Embryonic facial prominence (tissue), 1 donor: ENCODE measurements around the gene SPATS2L.

Experiments used
- DNase-seq: peaks from one replicate; pipeline ENCODE4 v3.0.0-alpha.2; 2016; ENCODE audit errors: extremely low spot score

The SPATS2L gene

GRCh38 chr2:200297100-200297499 is 9.4 kb upstream of the SPATS2L start:
- no peak for DNase-seq

- DNase-seq = no peak
Measured at GRCh38 chr2:200297989-200298388, 8.5 kb upstream of the SPATS2L start.

GRCh38 chr2:200298816-200299215 is 7.7 kb upstream of the SPATS2L start:
- DNase-seq = no peak

GRCh38 chr2:200300065-200300464 is 6.4 kb upstream of the SPATS2L start:
- DNase-seq = no peak

DNA sequence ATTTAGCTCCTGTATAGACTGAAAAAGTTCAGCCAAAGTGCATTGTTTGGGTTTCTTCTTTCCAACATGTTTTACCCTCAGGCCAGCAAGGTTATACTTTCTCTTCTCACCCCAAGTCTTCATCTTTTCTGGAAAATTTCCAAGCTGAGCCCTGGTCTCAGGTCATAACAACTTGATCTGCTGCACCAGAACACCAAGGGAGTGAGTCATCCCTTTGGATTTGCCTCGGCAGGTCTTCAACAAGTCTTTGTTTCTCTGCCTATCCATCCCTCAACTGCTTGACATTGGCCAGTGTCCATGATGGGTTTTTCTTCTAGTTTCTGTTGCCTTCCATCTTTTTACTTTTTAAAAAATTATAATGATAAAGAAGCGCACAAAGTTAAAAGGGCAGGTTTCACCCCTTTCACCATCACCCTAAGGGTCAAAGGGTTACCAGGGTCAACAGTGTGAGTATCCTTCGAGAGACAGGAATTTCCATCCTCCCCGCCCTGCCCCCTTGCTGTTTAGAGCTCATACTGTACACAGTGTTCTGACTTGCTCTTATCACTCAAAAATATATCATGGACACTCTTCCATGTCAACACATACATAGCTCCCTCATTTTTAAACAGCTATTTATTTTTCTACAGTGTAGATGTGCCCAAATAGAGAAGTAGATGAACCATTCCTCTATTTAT is 5.7 kb upstream of the SPATS2L start:
- no peak for DNase-seq

GRCh38 chr2:200301953-200302858 is 4.3 kb upstream of the SPATS2L start:
- no peak for DNase-seq

- no peak for DNase-seq
Measured at GRCh38 chr2:200302940-200303727, 3.4 kb upstream of the SPATS2L start.

DNA sequence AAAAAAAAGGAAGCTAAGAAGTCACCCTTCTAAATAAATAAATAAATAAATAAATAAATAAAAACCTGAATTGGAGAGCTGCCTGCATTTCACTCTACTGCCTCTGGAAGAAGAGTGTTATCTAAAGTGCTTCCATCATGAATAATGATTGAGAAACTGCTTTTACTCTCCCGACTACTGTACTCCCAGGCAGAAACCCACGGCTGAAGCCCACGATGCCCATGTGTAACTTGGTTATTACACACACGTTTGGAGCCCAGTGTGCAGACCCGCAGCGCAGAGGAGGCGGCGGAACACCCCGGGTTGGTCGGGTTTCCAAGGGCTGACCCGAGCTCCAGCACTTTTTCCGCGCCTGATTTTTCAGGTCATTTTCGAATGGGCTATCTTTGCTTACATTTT is 697 bp upstream of the SPATS2L start:
- peak; percentile 60 for DNase-seq

DNA sequence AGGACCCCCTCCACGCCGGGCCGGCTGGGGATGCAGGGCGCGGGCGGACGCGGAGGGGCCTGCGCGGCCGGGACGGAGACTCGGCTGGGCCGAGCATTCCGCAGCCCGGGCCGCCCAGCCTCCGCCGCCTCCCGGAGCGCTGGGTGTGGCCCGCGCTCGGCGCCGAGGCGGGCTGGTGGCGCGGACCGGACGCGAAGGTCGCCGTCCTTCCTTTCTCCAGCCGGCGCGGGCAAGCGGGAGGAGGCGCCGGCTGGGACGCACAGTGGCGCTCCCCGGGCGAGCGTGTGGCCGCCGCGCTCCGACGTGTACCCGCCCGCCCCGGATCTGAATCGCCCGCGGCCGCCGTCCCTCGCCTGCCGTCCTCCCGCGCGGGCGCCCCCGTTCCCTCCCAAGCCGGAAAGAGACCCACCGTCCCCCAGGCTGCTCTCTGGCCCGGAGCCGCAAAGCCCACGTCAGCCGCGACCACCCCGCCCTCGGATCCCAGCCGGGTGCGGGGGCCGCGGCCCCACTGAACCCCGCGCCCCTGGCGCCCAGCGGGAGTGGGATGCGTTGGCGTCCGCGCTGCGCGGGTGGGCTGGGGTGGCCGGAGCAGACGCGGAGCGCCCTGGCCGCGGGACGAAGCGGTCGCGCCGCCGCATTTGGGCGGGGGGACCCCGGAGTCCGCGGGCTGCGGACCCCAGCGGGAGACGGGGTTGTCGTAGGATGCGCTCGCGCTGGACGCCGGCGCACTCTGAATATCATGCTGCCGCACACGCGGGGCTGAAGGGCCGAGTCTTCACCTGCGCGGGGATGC is 634 bp downstream of the SPATS2L start:
- DNase-seq = no peak

DNA sequence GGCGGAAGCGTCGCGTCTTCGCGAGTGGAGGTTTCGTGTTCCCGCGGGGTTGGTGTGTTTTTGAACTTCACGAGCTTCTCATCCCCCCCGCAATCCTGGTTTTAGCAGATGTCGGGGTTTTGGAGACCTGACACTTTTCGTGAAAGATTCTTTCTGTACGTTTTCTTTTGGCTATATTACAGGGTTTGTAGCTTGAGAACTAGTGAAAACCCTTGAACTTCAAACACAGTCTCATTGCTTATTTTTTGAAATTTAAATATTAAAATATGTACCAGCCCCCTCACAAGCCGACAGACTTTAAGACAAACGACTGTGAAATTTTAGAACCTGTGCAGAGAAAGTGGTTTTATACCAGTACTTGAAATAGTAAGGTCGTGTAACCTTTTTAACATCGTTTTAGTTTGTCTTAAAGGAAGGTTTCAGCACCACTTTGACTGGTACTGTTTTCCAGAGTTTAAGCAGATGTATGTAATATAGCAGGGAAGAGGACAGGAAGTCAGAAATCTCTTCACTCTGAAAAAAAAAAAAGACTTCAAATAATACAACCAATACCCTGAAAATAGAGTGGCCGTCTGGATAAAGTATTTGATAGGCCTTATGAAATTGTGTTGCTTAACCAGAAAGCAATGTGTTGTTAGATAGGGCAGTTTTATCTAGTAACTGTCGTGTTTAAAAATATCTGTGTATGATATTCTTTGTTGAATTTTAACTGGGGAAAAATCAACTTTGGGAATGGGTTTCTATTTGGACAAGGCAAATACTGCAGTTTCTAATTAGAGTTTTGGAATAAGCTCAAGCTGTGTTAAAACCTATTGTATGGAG is 1.4 kb downstream of the SPATS2L start:
- no peak for DNase-seq

GRCh38 chr2:200308546-200309295 is 2.2 kb downstream of the SPATS2L start:
- DNase-seq = no peak

DNA sequence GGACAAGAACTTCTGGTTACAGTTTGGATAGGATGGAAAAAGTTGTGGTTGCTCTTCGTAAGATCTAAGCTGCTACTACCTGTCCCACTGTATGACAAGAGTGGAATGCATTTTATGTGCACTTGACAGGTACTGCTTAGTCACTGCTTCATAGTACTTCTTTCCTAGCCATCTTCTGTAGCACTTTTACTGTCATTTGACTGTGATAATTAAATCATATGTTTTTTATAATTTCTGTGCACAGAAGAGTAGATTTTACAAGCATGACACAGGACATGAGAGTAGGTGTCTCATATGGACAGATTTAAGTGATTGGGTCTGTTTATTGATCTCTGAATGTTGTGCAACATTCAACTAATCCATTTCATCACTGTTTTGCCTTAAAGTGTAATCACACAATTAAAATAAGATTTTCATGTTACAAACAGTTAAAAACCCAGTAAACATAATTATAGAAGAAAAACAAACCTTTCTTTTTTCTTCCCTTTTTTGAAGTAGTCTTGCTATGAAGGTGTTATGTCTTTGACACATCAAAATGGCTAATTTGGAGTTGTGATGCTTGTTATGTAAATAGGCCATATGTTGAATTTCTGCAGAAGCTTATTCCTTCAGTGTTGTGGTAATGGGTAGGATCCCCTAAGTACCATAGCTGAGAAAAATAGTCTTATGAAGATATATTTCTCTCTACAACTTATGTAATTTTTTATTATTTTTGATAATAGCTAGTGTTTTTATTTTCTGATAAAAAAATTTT is 3.0 kb downstream of the SPATS2L start:
- no peak for DNase-seq

- DNase-seq = no peak
Measured at GRCh38 chr2:200310545-200310971, 4.1 kb downstream of the SPATS2L start.

GRCh38 chr2:200311139-200311538 is 4.6 kb downstream of the SPATS2L start:
- DNase-seq = no peak

DNA sequence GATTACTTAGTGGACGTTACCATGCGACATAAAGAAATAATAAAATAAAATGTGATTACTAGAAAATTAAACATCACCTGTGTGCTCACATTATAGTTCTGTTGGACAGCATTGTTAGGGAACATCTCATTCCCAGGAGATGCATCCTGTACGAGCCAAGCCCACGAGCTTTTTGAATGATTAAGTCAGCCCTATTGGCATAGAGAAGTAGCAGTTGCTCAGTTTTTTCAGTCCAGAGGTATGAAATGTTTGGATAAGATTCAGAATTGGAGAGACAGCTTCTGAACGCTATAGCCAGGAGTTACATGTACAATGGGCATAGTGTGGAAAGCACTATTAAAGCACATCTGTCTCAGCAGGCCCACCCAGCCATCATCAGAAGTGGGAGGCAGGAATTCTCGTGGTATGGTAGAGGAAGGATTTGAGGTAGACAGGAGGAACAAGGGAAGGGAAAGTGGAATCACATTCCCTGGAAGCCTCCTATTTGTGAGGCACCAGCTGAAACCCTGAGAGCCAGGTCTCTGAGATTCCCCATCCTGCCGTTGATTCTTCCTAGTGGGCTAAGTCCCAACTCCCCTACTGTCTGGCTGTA is 8.6 kb downstream of the SPATS2L start:
- no peak for DNase-seq

DNA sequence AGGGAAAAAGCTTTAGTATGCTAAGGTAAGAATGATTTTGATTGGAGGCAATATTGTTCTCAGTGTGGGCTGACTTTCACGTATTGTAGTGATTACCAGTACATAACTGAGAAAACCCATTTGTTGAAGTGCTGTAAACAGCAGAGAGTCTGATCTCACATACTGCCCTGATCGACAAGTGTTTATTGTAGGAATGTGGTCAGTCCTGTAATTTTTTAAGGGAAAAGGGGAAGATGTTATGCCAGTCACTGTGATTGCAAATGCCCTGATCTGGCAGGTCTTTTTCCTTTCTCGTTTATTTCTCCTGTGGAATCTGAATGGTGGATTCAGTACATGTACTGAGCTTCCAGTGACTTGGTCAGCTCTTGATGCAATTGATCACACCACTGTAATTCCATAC is 11.5 kb downstream of the SPATS2L start:
- DNase-seq = no peak

GRCh38 chr2:200318940-200319435 is 12.5 kb downstream of the SPATS2L start:
- DNase-seq = no peak

DNA sequence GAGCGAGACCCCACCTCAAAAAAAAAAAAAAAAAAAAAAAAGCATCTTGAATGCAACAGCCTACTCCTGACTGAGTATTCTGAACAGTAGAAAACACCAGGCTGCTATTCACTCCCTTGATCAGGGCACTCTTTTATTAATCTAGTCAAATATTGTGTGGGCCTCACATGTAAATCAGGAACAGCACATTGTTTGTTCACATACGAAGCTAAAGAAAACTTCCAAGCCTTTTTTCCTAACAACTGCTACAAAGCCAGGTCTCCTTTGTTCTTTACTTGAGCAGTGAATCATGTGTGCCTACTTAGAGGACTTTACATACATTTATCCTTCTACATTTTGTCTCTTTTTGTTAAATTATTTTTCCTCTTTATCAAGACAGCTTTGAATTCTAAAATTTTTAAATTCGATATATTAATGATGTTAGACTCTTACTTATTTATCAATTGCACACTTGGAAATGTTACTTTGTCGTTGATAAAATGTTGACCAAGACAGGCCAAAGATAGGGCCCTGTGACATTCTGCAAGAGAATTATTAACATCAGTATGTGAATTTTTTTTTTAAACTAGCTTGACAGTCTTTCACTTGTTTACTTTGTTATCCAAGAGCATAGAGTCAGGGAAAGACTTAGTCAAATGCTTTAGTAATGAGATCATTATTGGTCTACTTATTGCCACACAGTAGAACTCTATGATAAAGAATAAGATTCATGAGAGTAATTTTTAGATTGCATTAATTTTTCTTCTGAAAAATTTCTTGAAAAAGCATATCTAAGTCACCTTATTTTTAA is 13.2 kb downstream of the SPATS2L start:
- DNase-seq = no peak
